HL-60 (cell line): Measurements from ENCODE around the gene GBGT1.

Experiments used
- GABPA ChIP-seq: IDR thresholded peaks from 2 replicates; pipeline ENCODE4 v1.6.1; 2012; ENCODE audit warnings: low read depth
- POLR2AphosphoS5 ChIP-seq: IDR thresholded peaks from 2 replicates; pipeline ENCODE4 v1.6.1; 2012; ENCODE audit warnings: low read depth
- SPI1 ChIP-seq: IDR thresholded peaks from 2 replicates; pipeline ENCODE4 v1.6.1; 2012; ENCODE audit warnings: low read depth, mild to moderate bottlenecking, borderline replicate concordance
- TF ChIP-seq, protein P1 (sequence below): IDR thresholded peaks from one replicate; pipeline ENCODE4 v1.5.1; 2011; ENCODE audit warnings: low read length, control low read depth, inconsistent platforms; ENCODE audit not compliant: insufficient read depth
- TF ChIP-seq, protein P2 (sequence below): IDR thresholded peaks from 2 replicates; pipeline ENCODE4 v1.6.1; 2012; ENCODE audit warnings: low read depth; ENCODE audit not compliant: insufficient replicate concordance

DNA sequence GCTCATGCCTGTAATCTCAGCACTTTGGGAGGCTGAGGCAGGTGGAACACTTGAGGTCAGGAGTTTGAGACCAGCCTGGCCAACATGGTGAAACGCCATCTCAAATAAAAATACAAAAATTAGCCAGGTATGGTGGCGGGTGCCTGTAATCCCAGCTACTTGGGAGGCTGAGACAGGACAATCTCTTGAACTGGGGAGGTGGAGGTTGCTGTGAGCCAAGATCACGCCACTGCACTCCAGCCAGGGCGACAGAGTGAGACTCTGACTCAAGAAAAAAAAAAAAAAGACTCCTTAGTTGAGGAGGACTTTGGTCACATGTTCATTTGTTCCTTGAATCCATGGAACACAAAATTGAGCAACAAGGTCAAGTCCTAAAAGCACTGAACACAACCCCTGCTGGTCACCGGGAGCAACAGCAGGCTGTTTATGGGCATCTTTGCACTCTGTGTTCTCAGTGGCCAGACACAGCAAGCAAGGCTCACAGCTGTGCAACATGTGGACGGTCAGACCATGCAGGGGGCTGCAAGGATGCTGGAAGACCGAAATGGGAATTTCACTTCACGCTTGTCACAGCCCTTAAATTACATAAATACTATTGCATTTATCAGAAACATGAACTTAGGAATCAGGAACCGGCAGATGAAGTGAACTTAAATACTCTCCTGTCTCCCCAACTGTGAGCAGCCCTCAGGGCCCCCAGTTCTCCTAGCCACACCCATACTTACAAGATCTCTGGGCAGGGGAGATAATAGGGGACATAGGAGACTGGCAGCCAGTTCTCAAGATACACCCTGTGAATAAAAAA is 2.8 kb downstream of the GBGT1 start:
- TF ChIP-seq, protein P1, sequence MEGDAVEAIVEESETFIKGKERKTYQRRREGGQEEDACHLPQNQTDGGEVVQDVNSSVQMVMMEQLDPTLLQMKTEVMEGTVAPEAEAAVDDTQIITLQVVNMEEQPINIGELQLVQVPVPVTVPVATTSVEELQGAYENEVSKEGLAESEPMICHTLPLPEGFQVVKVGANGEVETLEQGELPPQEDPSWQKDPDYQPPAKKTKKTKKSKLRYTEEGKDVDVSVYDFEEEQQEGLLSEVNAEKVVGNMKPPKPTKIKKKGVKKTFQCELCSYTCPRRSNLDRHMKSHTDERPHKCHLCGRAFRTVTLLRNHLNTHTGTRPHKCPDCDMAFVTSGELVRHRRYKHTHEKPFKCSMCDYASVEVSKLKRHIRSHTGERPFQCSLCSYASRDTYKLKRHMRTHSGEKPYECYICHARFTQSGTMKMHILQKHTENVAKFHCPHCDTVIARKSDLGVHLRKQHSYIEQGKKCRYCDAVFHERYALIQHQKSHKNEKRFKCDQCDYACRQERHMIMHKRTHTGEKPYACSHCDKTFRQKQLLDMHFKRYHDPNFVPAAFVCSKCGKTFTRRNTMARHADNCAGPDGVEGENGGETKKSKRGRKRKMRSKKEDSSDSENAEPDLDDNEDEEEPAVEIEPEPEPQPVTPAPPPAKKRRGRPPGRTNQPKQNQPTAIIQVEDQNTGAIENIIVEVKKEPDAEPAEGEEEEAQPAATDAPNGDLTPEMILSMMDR = peak; percentile 95
- TF ChIP-seq POLR2AphosphoS5 = no peak
- TF ChIP-seq SPI1 = no peak
- TF ChIP-seq, protein P2, sequence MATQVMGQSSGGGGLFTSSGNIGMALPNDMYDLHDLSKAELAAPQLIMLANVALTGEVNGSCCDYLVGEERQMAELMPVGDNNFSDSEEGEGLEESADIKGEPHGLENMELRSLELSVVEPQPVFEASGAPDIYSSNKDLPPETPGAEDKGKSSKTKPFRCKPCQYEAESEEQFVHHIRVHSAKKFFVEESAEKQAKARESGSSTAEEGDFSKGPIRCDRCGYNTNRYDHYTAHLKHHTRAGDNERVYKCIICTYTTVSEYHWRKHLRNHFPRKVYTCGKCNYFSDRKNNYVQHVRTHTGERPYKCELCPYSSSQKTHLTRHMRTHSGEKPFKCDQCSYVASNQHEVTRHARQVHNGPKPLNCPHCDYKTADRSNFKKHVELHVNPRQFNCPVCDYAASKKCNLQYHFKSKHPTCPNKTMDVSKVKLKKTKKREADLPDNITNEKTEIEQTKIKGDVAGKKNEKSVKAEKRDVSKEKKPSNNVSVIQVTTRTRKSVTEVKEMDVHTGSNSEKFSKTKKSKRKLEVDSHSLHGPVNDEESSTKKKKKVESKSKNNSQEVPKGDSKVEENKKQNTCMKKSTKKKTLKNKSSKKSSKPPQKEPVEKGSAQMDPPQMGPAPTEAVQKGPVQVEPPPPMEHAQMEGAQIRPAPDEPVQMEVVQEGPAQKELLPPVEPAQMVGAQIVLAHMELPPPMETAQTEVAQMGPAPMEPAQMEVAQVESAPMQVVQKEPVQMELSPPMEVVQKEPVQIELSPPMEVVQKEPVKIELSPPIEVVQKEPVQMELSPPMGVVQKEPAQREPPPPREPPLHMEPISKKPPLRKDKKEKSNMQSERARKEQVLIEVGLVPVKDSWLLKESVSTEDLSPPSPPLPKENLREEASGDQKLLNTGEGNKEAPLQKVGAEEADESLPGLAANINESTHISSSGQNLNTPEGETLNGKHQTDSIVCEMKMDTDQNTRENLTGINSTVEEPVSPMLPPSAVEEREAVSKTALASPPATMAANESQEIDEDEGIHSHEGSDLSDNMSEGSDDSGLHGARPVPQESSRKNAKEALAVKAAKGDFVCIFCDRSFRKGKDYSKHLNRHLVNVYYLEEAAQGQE = no peak
- TF ChIP-seq GABPA = no peak
